ENCODE measurements around the gene MYO5A. TPM values are rescaled to one million over a fixed set of nuclear protein-coding genes. Genes with fewer than 3 reads are reported as not detected.
A peak's percentile ranks its signal among the peaks of the same experiment; 100 is the strongest.
"Not testable (repeated sequence)": the region's sequence is repeated elsewhere in the genome, so short reads cannot be mapped to it uniquely, and the experiment has no call there.

MYO5A gene
- polyA plus RNA-seq, 4 donors = 7.4 to 8.2 (median 7.8) TPM

- no peak for DNase-seq (ENCODE audit: low read depth in 4 of 4, low spot score in 3 of 4)
Measured at GRCh38 chr15:52424856-52425431, 103.7 kb downstream of the MYO5A start.

DNA sequence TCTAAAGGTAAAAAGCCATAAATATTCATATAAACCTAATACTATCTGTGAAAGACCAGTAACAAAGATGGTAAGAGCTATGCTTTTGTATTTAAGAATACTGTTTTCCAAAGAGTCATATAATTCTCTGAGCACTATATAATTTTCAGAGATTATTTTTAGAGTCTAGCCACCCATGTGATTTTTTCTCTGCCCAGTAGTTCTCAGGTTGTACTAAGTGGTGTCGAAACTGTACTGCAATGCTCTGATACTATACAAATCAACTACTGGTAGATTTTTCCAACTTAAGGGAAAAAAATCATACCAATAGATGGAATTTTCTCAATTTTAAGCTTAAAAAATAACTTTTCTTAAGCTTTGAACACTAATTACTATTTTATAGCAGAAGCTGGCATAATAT, 104.8 kb downstream of the MYO5A start:
- no peak for DNase-seq (ENCODE audit: low read depth in 4 of 4, low spot score in 3 of 4)

- no peak for DNase-seq (ENCODE audit: low read depth in 4 of 4, low spot score in 3 of 4)
Measured at GRCh38 chr15:52422001-52422400, 106.7 kb downstream of the MYO5A start.

DNA sequence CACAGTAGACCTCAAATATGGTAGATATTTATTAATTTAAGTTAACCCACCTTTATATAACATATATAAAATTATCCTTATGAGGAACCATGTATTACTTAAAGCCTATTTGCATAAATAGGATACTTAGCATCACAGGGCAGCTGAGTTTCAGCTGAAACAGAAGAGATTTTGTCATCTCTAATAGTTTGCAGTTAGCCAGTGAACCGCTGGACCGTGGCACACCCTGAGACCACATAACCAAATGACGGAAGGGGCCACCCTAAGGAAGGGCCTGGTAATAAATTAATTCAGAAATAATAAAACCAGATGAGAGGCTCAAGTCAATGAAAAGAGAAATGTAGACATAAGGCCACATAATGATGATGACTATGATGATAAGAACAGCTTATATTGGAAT, 107.7 kb downstream of the MYO5A start:
- no peak for DNase-seq (ENCODE audit: low read depth in 4 of 4, low spot score in 3 of 4)

DNA sequence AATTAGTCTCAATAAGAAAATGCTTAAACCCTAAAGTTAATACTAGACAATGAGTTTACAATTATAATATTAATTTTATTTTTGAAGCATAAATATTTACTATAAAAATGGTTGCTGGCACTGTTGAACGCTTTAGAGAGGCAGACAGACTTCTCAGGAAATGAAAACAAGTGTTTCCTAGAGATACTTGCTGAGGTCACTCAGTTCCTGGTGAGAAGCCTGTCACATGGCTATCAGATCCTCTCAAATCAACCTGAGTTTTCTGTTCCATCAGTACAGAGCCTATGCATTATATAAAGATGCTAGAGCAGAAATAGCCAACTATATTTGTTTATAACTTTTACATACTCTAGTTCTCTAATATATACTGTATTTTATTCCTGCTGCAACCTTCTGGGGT, 109.2 kb downstream of the MYO5A start:
- DNase-seq (ENCODE audit: low read depth in 4 of 4, low spot score in 3 of 4) = no peak

DNA sequence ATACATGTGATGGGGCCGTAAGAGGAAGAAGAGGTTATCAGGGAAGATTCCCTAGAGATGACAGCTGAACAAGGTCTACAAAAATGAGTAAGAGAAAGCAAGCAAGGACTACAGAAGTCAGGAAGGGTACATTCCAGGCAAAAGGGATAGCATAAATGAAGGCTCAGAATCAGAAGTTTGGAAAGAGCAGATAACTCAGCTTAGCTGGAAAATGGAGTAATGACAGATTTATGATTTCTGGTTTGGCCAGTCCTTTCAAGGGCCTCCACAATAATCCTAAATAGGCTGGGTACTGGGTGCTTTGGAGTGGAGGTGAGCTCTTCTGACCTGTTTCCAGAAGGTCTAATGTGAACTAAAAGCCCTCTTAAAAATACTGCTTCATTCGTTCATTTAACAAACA, 110.7 kb downstream of the MYO5A start:
- no peak for DNase-seq (ENCODE audit: low read depth in 4 of 4, low spot score in 3 of 4)

DNA sequence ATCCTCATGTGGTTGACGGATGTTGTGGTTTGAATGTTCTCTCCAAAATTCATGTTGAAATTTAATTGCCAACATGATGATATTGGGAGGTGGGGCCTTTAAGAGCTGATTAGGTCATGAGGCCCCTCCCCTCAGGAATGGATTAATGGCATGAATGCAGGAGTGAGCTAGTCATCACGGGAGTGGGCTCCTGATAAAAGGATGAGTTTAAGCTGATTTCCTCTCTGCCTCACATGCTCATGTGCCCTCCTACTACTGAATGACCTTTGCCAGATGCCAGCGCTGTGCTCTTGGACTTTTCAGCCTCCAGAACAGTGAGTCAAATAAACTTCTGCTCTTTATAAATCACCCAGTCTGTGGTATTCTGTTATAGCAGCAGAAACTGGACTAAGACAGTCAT, 111.2 kb downstream of the MYO5A start:
- DNase-seq (ENCODE audit: low read depth in 4 of 4, low spot score in 3 of 4) = no peak

DNA sequence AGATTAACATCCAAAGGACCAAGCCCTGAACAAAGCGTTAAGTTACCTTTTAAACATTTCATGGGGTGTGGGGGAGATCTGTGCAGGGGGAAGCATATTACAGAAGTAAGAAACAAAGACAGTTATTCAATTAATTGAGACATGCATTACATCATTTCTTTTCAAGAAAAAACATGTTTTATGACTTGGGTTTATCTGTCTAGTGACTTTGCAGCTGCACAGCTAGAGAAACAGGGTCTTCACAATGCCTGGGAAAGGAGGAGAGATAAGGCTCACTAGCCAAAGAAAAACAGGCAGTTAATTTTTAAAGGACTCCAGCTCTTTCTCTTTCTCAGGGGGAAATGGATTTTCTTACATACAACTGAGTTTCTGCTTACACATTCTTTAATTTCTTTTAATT, 112.1 kb downstream of the MYO5A start:
- not testable (repeated sequence) for DNase-seq (ENCODE audit: low read depth in 4 of 4, low spot score in 3 of 4)

- DNase-seq (ENCODE audit: low read depth in 4 of 4, low spot score in 3 of 4) = no peak
Measured at GRCh38 chr15:52415628-52416027, 113.1 kb downstream of the MYO5A start.

DNA sequence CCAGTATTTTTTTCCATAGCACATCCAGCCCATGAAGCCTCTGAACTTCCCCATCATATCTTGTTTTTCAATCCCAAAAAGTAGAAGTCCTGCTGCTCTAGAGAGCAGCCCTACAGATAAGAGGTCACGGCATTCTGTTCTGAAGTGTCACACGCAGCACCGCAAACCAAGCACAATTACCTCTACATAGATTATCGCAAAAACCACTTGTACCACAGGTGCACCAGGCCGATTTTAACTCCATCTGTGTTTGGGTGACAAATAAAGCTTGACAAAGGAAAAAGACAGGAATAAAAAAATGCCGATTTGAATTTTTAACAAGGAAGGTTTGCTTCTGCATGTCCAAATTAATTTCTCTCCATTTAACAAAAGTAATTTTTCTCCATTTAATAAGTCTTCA, 113.7 kb downstream of the MYO5A start:
- DNase-seq (ENCODE audit: low read depth in 4 of 4, low spot score in 3 of 4) = no peak

DNA sequence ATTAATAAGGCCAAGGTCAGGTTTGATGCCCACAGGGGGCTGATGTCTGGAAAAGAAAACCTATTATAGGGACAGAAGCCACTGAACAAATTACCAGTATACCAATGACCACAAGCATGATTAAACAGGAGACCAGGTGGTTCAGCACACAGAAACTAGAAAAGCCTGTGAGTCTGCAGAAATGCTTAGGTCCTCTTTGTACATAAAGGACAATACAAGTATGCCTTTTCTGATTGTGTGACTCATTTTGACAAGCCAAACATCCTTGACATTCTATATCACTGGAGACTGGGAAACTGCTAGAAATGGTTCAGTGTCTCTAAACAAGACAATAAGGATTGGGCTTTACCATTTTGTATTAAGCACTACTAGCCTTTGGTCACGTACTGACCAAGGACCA, 119.9 kb downstream of the MYO5A start:
- DNase-seq (ENCODE audit: low read depth in 4 of 4, low spot score in 3 of 4) = no peak

GRCh38 chr15:52407374-52407773, 121.3 kb downstream of the MYO5A start:
- no peak for DNase-seq (ENCODE audit: low read depth in 4 of 4, low spot score in 3 of 4)

DNA sequence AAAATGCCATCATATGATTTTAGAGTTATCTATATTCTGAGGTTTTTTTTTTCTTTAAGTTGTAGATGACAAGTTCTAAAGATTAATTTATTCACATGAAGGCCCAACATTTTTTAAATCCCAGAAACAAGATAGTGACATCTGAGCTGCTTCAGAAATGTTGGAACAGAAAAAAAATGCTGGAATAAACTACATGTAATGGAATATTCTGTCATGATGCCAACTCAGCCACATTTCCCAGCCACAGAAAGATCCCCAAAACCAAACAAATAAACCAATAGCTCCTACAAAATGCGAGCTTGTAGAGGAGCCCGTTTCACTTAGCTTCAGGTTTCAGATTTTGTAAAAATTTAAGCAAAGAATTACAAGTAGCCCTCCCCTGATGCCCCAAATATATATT, 122.1 kb downstream of the MYO5A start:
- DNase-seq (ENCODE audit: low read depth in 4 of 4, low spot score in 3 of 4) = no peak

DNA sequence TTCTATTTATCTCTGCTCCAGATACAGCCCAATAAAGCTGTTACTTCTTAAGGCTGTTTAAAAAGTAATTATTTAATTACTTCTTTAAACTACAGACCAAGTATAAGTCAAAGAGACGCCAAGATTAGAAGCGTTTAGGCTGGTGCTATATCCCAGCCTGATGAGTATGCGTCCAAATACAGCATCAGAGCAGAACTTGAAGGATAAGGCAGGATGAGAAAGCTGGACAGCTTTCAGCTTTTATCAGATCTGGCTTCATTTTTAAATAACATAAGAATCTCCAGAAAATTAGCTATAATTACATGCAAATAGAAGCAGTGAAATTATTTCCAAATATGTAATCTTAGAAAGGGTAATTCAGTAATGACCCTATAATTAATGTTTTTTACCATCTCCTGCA, 122.8 kb downstream of the MYO5A start:
- no peak for DNase-seq (ENCODE audit: low read depth in 4 of 4, low spot score in 3 of 4)

GRCh38 chr15:52397118-52397517, 131.6 kb downstream of the MYO5A start:
- DNase-seq (ENCODE audit: low read depth in 4 of 4, low spot score in 3 of 4) = no peak

- DNase-seq (ENCODE audit: low read depth in 4 of 4, low spot score in 3 of 4) = peak in 1 of 4 donors; percentile 2
Measured at GRCh38 chr15:52394118-52394517, 134.6 kb downstream of the MYO5A start.

- no peak for DNase-seq (ENCODE audit: low read depth in 4 of 4, low spot score in 3 of 4)
Measured at GRCh38 chr15:52392008-52392687, 136.5 kb downstream of the MYO5A start.

DNA sequence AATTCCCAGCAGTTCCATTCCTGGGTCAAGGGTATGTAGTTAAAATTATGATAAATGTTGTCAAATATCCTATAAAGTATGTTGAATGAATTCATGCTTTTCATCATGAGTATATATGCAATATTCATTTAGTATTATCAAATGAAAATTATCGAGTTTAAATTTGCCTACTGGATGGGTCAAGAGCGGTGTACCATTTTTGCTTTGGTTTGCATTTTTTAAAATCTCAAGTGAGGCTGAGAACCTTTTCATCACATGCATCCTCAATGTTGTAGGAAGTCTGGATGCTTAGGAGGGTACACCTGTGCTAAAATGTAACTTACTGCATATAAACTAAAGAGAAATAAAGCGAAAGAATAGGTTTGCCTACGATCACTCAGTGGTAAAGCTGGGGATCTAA, 137.6 kb downstream of the MYO5A start:
- DNase-seq (ENCODE audit: low read depth in 4 of 4, low spot score in 3 of 4) = no peak

GRCh38 chr15:52385670-52386069, 143.0 kb downstream of the MYO5A start:
- no peak for DNase-seq (ENCODE audit: low read depth in 4 of 4, low spot score in 3 of 4)

DNA sequence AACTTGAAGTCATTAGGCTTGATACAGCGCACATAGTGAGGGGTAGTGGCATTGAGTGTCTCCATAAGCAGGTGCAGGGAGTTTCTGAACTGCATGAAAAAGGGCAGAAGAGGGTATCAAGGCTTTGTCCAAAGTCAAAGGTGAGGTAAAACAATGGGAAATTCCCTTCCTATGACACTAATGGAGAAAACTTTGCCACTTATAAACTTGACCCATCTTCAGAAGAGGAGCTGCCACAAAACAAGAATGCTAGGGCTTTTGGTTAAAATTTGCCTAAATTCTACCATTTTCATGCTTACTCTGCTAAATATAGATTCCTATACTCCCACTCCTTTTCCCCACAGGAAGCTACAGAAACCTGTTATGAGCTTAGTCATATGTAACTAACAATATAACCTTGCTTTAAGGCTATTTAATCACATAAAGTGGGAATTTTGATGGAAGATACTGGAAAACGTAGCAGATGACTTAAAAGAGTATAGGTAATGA, 145.5 kb downstream of the MYO5A start:
- DNase-seq (ENCODE audit: low read depth in 4 of 4, low spot score in 3 of 4) = no peak

GRCh38 chr15:52382647-52383046, 146.0 kb downstream of the MYO5A start:
- no peak for DNase-seq (ENCODE audit: low read depth in 4 of 4, low spot score in 3 of 4)

GRCh38 chr15:52379395-52380106, 149.1 kb downstream of the MYO5A start:
- no peak for DNase-seq (ENCODE audit: low read depth in 4 of 4, low spot score in 3 of 4)

All from right renal pelvis (tissue), 4 donors.